Measurements from ENCODE around the gene SVBP.
A peak's percentile ranks its signal among the peaks of the same experiment; 100 is the strongest.

Gene SVBP

GRCh38 chr1:42847111-42847595 lies 30.0 kb upstream of the SVBP start:
- Histone ChIP-seq H3K9ac (ENCODE audit: low read depth, low read length, poor library complexity, severe bottlenecking) (peak overlapping the region; percentile 88), H3K9me2 (replicated peaks; ENCODE audit: low read depth, low read length) (no peaks in the 10 kb centered on the region), H3K4me2 (ENCODE audit: low read depth, low read length, poor library complexity, severe bottlenecking) (peak overlapping the region; percentile 85), H3F3A (ENCODE audit: low read depth) (no peaks in the 10 kb centered on the region), H3K79me2 (ENCODE audit: insufficient read depth, low read length) (peaks cover 28% of the 10 kb centered on the region), H3K27me3 (ENCODE audit: insufficient read depth, low read length, poor library complexity, severe bottlenecking) (no peaks in the 10 kb centered on the region), H2AFZ (ENCODE audit: low read length) (peak overlapping the region; percentile 85), H3K9me3 (ENCODE audit: insufficient read depth, low read depth, low read length) (no peaks in the 10 kb centered on the region), H3K36me3 (ENCODE audit: insufficient read depth, low read length) (no peaks in the 10 kb centered on the region; the same call in 1 of the 2 replicates), H3K4me3 (ENCODE audit: low read length, poor library complexity, severe bottlenecking) (peak overlapping the region; percentile 89), H4K20me1 (ENCODE audit: insufficient read depth, low read length, poor library complexity, severe bottlenecking) (peaks cover 18% of the 10 kb centered on the region), H3K4me1 (ENCODE audit: insufficient read depth, low read length, poor library complexity, severe bottlenecking) (peaks cover 27% of the 10 kb centered on the region)
- TF ChIP-seq, protein P1, sequence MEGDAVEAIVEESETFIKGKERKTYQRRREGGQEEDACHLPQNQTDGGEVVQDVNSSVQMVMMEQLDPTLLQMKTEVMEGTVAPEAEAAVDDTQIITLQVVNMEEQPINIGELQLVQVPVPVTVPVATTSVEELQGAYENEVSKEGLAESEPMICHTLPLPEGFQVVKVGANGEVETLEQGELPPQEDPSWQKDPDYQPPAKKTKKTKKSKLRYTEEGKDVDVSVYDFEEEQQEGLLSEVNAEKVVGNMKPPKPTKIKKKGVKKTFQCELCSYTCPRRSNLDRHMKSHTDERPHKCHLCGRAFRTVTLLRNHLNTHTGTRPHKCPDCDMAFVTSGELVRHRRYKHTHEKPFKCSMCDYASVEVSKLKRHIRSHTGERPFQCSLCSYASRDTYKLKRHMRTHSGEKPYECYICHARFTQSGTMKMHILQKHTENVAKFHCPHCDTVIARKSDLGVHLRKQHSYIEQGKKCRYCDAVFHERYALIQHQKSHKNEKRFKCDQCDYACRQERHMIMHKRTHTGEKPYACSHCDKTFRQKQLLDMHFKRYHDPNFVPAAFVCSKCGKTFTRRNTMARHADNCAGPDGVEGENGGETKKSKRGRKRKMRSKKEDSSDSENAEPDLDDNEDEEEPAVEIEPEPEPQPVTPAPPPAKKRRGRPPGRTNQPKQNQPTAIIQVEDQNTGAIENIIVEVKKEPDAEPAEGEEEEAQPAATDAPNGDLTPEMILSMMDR (conservative IDR thresholded peaks at IDR 0.05; ENCODE audit: low read length), result no peak
- no peak for TF ChIP-seq EZH2phosphoT487 (IDR thresholded peaks at IDR 0.05; ENCODE audit: borderline replicate concordance)

DNA sequence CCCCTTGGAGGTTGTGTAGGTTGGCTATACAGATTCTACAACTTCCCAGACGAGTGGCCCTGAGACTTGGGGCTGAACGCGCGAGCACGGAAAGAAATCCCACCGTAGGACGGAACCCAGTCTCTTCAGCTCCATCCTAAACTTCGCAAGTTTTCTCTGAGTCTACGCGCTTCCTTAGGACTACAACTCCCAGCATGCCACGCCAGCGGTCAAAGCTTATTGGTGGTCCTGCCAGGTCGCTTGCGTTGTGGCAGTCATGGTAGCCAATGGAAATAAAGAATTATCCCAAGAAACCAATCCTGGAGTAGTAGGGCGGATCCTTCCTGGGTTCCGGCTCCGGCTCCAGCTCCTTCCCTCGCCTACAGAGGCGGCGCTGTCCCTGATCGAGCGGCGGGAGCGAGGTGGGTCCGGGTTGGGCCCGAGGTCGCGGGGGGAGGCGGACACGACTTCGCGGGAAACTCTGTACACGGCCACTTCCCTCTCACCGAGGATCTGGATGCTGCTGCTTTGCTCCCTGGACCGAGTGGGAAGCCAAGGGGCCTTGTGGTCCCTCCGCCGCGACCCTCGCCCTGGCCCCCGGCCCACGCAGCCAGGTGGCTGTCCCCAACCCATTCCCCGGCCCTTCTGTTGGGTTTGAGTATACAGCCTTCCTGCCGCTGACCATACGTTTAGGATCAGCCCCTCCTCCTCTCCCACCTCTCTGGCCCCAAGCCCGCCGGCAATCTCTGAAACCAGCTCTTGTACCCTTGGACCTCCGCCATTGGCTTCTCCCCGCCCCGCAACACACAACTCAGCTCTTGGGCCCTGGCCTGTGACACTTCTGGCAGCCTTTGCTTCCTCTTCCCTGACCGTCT lies 29.3 kb upstream of the SVBP start, which contains the start of gene ZNF691:
Gene ZNF691, plus strand, starts transcription at position 357 of the 854 bp plus-strand sequence. CDS start 3,046 bp downstream, outside the sequence.
- H3K4me1 ChIP-seq (ENCODE audit: insufficient read depth, low read length, poor library complexity, severe bottlenecking), result peaks cover 27% of the 10 kb centered on the region
- H3K79me2 ChIP-seq (ENCODE audit: insufficient read depth, low read length), result peaks cover 28% of the 10 kb centered on the region
- no peaks in the 10 kb centered on the region for H3F3A ChIP-seq (ENCODE audit: low read depth)
- no peaks in the 10 kb centered on the region for H3K9me3 ChIP-seq (ENCODE audit: insufficient read depth, low read depth, low read length)
- no peaks in the 10 kb centered on the region for H3K9me2 ChIP-seq (replicated peaks; ENCODE audit: low read depth, low read length)
- no peak for TF ChIP-seq EZH2phosphoT487 (IDR thresholded peaks at IDR 0.05; ENCODE audit: borderline replicate concordance)
- TF ChIP-seq, protein P1 (conservative IDR thresholded peaks at IDR 0.05; ENCODE audit: low read length), result peak; percentile 43
- H3K27me3 ChIP-seq (ENCODE audit: insufficient read depth, low read length, poor library complexity, severe bottlenecking), result no peaks in the 10 kb centered on the region
- H3K36me3 ChIP-seq (ENCODE audit: insufficient read depth, low read length), result no peaks in the 10 kb centered on the region; the same call in 1 of the 2 replicates
- peak within 1 kb of the TSS; percentile 89 for H3K4me2 ChIP-seq (ENCODE audit: low read depth, low read length, poor library complexity, severe bottlenecking)
- H2AFZ ChIP-seq (ENCODE audit: low read length), result peak within 1 kb of the TSS; percentile 99
- H4K20me1 ChIP-seq (ENCODE audit: insufficient read depth, low read length, poor library complexity, severe bottlenecking), result peaks cover 18% of the 10 kb centered on the region
- H3K4me3 ChIP-seq (ENCODE audit: low read length, poor library complexity, severe bottlenecking), result peak within 1 kb of the TSS; percentile 89
- peak within 1 kb of the TSS; percentile 88 for H3K9ac ChIP-seq (ENCODE audit: low read depth, low read length, poor library complexity, severe bottlenecking)

DNA sequence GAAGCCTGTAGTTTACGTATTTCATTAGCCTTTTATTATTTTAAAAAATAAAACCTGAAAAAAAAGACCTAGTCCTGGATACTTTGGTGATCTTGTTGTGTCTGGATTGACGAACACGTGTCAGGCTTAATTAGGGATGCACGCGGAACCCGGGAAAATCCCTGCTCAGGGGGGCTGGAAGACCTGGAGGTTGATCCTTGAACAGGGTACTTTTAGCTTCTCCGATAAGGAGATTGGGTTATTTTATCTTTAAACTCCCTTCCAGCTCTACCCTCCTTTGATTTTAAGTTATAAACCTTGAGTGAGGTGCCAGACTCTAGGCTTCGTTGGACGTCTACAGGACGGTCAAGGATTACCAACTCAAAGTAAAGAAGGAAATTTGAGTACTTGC lies 28.7 kb upstream of the SVBP start:
- Histone ChIP-seq H3K4me1 (ENCODE audit: insufficient read depth, low read length, poor library complexity, severe bottlenecking) (peaks cover 27% of the 10 kb centered on the region), H3K9ac (ENCODE audit: low read depth, low read length, poor library complexity, severe bottlenecking) (peak overlapping the region; percentile 88), H3K79me2 (ENCODE audit: insufficient read depth, low read length) (peaks cover 28% of the 10 kb centered on the region), H3K36me3 (ENCODE audit: insufficient read depth, low read length) (no peaks in the 10 kb centered on the region), H3K27me3 (ENCODE audit: insufficient read depth, low read length, poor library complexity, severe bottlenecking) (no peaks in the 10 kb centered on the region), H3K9me2 (replicated peaks; ENCODE audit: low read depth, low read length) (no peaks in the 10 kb centered on the region), H3F3A (ENCODE audit: low read depth) (no peaks in the 10 kb centered on the region), H3K9me3 (ENCODE audit: insufficient read depth, low read depth, low read length) (no peaks in the 10 kb centered on the region), H3K4me2 (ENCODE audit: low read depth, low read length, poor library complexity, severe bottlenecking) (peak overlapping the region; percentile 89), H4K20me1 (ENCODE audit: insufficient read depth, low read length, poor library complexity, severe bottlenecking) (peaks cover 18% of the 10 kb centered on the region), H2AFZ (ENCODE audit: low read length) (peak overlapping the region; percentile 99), H3K4me3 (ENCODE audit: low read length, poor library complexity, severe bottlenecking) (peak overlapping the region; percentile 89)
- TF ChIP-seq EZH2phosphoT487 (IDR thresholded peaks at IDR 0.05; ENCODE audit: borderline replicate concordance), result no peak
- TF ChIP-seq, protein P1 (conservative IDR thresholded peaks at IDR 0.05; ENCODE audit: low read length), result no peak

Measured in Loucy (cell line).